GM12878 (cell line): ENCODE results near the gene RMND1. TPM values are rescaled to one million over a fixed set of nuclear protein-coding genes. Genes with fewer than 3 reads are reported as not detected.

ENCODE experiments used
- ATAC-seq: fragments of 200-7000 bp; cut with Tn5 transposase; 3 replicates; pipeline ENCODE4 v1.9.1; 2020; ENCODE audit warnings: mild to moderate bottlenecking, moderate library complexity
- BruUV-seq: library from RNA; stranded (reverse); fragments of 400-500 nt; replicated peaks from 2 replicates; lab custom pipeline; 2021; lab: Mats Ljungman, UMichigan
- CTCF ChIA-PET: fragments of 300-600 bp; sonication (Branson Sonifier 250); formaldehyde crosslinking; extraction: SDS; loops from one replicate; lab custom pipeline; 2021; ENCODE audit warnings: inconsistent platforms; lab: Yijun Ruan, JAX
- POLR2A ChIA-PET: fragments of 350-600 bp; formaldehyde crosslinking; extraction: SDS; loops from one replicate; lab custom pipeline; 2021; ENCODE audit warnings: inconsistent platforms; lab: Charles Lee
- RAD21 ChIA-PET: fragments of 300-600 bp; sonication (Branson Sonifier 250); formaldehyde crosslinking; loops from one replicate; lab custom pipeline; 2023; ENCODE audit warnings: antibody characterized with exemption; ENCODE audit not compliant: unreplicated experiment; lab: Charles Lee
- SMC1A ChIA-PET: fragments of 300-600 bp; sonication (Branson Sonifier 250); formaldehyde crosslinking; loops from one replicate; lab custom pipeline; 2023; ENCODE audit not compliant: unreplicated experiment, uncharacterized antibody; lab: Charles Lee
- DNase-seq: peaks from one replicate; pipeline ENCODE4 v3.0.0-alpha.2; 2011; ENCODE audit warnings: low read depth, low spot score
- FAIRE-seq: peaks from 3 replicates; lab custom pipeline; 2011; peaks lifted over from hg19 to GRCh38; lab: Jason Lieb, UNC
- H2AFZ ChIP-seq: 2 replicates; pipeline ENCODE4 v1.6.0; 2011; ENCODE audit warnings: low read depth, low read length, control low read depth; ENCODE audit not compliant: control insufficient read depth
- H3K27ac ChIP-seq: 2 replicates; pipeline ENCODE4 v1.5.1; 2011; ENCODE audit warnings: control low read depth; ENCODE audit not compliant: control insufficient read depth, insufficient read depth
- H3K27me3 ChIP-seq, 2 experiments: replicated peaks in 1 of 2; 2 replicates each; pipeline versions ENCODE4 v1.6.0 to v1.6.1; 2011; ENCODE audit warnings: low read length in 1 of 2; ENCODE audit not compliant: control insufficient read depth in 2 of 2, insufficient read depth in 2 of 2
- H3K36me3 ChIP-seq, 2 experiments: 2 replicates each; pipeline ENCODE4 v1.5.1; 2011; ENCODE audit warnings: low read length in 1 of 2; ENCODE audit not compliant: control insufficient read depth in 2 of 2, insufficient read depth in 2 of 2
- H3K4me1 ChIP-seq: 2 replicates; pipeline ENCODE4 v1.6.1; 2011; ENCODE audit warnings: mild to moderate bottlenecking, low read length, moderate library complexity, mixed read lengths; ENCODE audit not compliant: control insufficient read depth, insufficient read depth
- H3K4me2 ChIP-seq: 2 replicates; pipeline ENCODE4 v1.6.0; 2011; ENCODE audit warnings: control low read depth; ENCODE audit not compliant: control insufficient read depth, insufficient read depth
- H3K4me3 ChIP-seq: fragments of 200-600 bp; sonication (generic); 2 replicates; pipeline ENCODE4 v1.5.1; 2016
- H3K79me2 ChIP-seq: 2 replicates; pipeline ENCODE4 v1.6.0; 2011; ENCODE audit warnings: low read length; ENCODE audit not compliant: control insufficient read depth, insufficient read depth
- H3K9ac ChIP-seq: 2 replicates; pipeline ENCODE4 v1.8.0; 2011; ENCODE audit warnings: low read length, control low read depth, mixed read lengths; ENCODE audit not compliant: control insufficient read depth, insufficient read depth
- H3K9me3 ChIP-seq: replicated peaks from 3 replicates; pipeline ENCODE4 v1.5.1; 2011; ENCODE audit warnings: mild to moderate bottlenecking, low read length; ENCODE audit not compliant: control insufficient read depth, insufficient read depth
- H4K20me1 ChIP-seq: 2 replicates; pipeline ENCODE4 v1.6.0; 2011; ENCODE audit not compliant: control insufficient read depth, insufficient read depth
- ASH2L ChIP-seq: fragments of 300-600, 200-600 bp; sonication (generic); IDR thresholded peaks from 2 replicates; pipeline ENCODE4 v1.6.1; 2017; ENCODE audit warnings: low read depth, mild to moderate bottlenecking, borderline replicate concordance
- ATF7 ChIP-seq: fragments of 450-650 bp; IDR thresholded peaks from 2 replicates; pipeline ENCODE4 v1.6.1; 2016; ENCODE audit warnings: low read depth, mild to moderate bottlenecking
- BACH1 ChIP-seq: fragments of 450-650 bp; IDR thresholded peaks from 2 replicates; pipeline ENCODE4 v1.6.1; 2017; ENCODE audit warnings: mild to moderate bottlenecking, borderline replicate concordance
- BCL11A ChIP-seq: IDR thresholded peaks from 2 replicates; pipeline ENCODE4 v1.6.1; 2011; ENCODE audit warnings: low read depth, low read length
- BHLHE40 ChIP-seq, 2 experiments: fragments of 450-650 bp in 1 of 2; IDR thresholded peaks; 2 replicates each; pipeline ENCODE4 v1.6.1; 2011 to 2017; ENCODE audit warnings: low read depth in 2 of 2, borderline replicate concordance in 1 of 2, improper control_type of control experiment in 1 of 2, low read length in 1 of 2, mild to moderate bottlenecking in 1 of 2
- BMI1 ChIP-seq: fragments of 450-650 bp; IDR thresholded peaks from 2 replicates; pipeline ENCODE4 v1.6.1; 2016; ENCODE audit warnings: mild to moderate bottlenecking, moderate library complexity, borderline replicate concordance
- CBX3 ChIP-seq: fragments of 200-600 bp; sonication (generic); IDR thresholded peaks from 2 replicates; pipeline ENCODE4 v1.6.1; 2016; ENCODE audit warnings: low read depth, borderline replicate concordance
- CREB1 ChIP-seq: IDR thresholded peaks from 2 replicates; pipeline ENCODE4 v1.6.1; 2012; ENCODE audit warnings: low read depth, mild to moderate bottlenecking, inconsistent platforms
- EZH2 ChIP-seq: IDR thresholded peaks from 2 replicates; pipeline ENCODE4 v1.6.1; 2012; ENCODE audit warnings: low read depth, mild to moderate bottlenecking, control low read depth, inconsistent platforms, low read length, borderline replicate concordance; ENCODE audit not compliant: control insufficient read depth
- FOS ChIP-seq: IDR thresholded peaks from 3 replicates; pipeline ENCODE4 v1.6.1; 2011; ENCODE audit warnings: borderline replicate concordance; ENCODE audit not compliant: insufficient read length; ENCODE audit errors: extremely low read depth
- IKZF2 ChIP-seq, 2 experiments: fragments of 450-650 bp; IDR thresholded peaks; 2 replicates each; pipeline ENCODE4 v1.6.1; 2017; ENCODE audit warnings: mild to moderate bottlenecking in 2 of 2, moderate library complexity in 2 of 2
- KAT2A ChIP-seq: conservative IDR thresholded peaks from 2 replicates; pipeline ENCODE4 v1.6.1; 2011; ENCODE audit warnings: low read depth, low read length; ENCODE audit not compliant: control insufficient read depth
- LARP7 ChIP-seq: fragments of 450-650 bp; IDR thresholded peaks from 2 replicates; pipeline ENCODE4 v1.6.1; 2017; ENCODE audit warnings: mild to moderate bottlenecking
- MTA2 ChIP-seq: fragments of 450-650 bp; IDR thresholded peaks from 2 replicates; pipeline ENCODE4 v1.6.1; 2016; ENCODE audit warnings: low read depth, mild to moderate bottlenecking, moderate library complexity
- NFYB ChIP-seq: IDR thresholded peaks from 2 replicates; pipeline ENCODE4 v1.6.1; 2011; ENCODE audit warnings: low read depth, mild to moderate bottlenecking, low read length, improper control_type of control experiment, moderate library complexity; ENCODE audit not compliant: insufficient read depth
- NR2F1 ChIP-seq: fragments of 450-650 bp; conservative IDR thresholded peaks from 2 replicates; pipeline ENCODE4 v1.6.1; 2017; ENCODE audit warnings: mild to moderate bottlenecking
- PAX5 ChIP-seq: IDR thresholded peaks from 2 replicates; pipeline ENCODE4 v1.6.1; 2011; ENCODE audit warnings: low read depth, low read length, borderline replicate concordance
- RB1 ChIP-seq: fragments of 450-650 bp; formaldehyde crosslinking; IDR thresholded peaks from 2 replicates; pipeline ENCODE4 v1.6.1; 2017; ENCODE audit warnings: mild to moderate bottlenecking, borderline replicate concordance
- RELA ChIP-seq: fragments of 450-650 bp; IDR thresholded peaks from 2 replicates; pipeline ENCODE4 v1.8.0; 2014; ENCODE audit warnings: borderline replicate concordance; ENCODE audit not compliant: partially characterized antibody
- SMARCA5 ChIP-seq: fragments of 450-650 bp; IDR thresholded peaks from 2 replicates; pipeline ENCODE4 v1.6.1; 2017; ENCODE audit warnings: mild to moderate bottlenecking
- ZNF274 ChIP-seq: IDR thresholded peaks from one replicate; pipeline ENCODE4 v1.8.0; 2011; ENCODE audit not compliant: insufficient read length, insufficient read depth
- WGBS: methylation state at CpG from one replicate; pipeline ENCODE4 v1.1.6; 2016; ENCODE audit warnings: low lambda C conversion rate; ENCODE audit not compliant: insufficient replicate concordance, insufficient coverage; ENCODE audit errors: missing lambda C conversion rate; 5-methylcytosine and 5-hydroxymethylcytosine counted together
- in situ Hi-C: fragments of 300-500 bp; cut with MboI; formaldehyde crosslinking; loops from 9 replicates; pipeline ENCODE4 v1.14.3; 2018; ENCODE audit warnings: mixed read lengths
- intact Hi-C: fragments of 100-400 bp; cut with micrococcal nuclease; formaldehyde crosslinking; loops from one replicate; pipeline ENCODE4 v1.14.2; 2022; ENCODE audit not compliant: unreplicated experiment
- polyA plus RNA-seq, 11 experiments: library from polyadenylated mRNA; depleted of rRNA in 4 of 11; unstranded in 6 of 11; stranded (reverse) in 5 of 11; fragments of >200 nt; fragmentation: Nextera tagmentation in 4 of 11; fragmentation: Illumina TruSeq in 1 of 11; extraction: Ambion mirVana in 4 of 11; extraction: Trizol in 1 of 11; gene quantifications; 1 replicate in 1 of 11; 2 replicates in 10 of 11; pipeline versions ENCODE4 v1.2.1 to v1.2.3, GENCODE V29; 2011 to 2016; ENCODE audit warnings: inconsistent platforms in 2 of 11, missing spikeins in 2 of 11, low read depth in 1 of 11
- total RNA-seq, 4 experiments: library from RNA; depleted of rRNA in 3 of 4; stranded (reverse); fragments of >200 nt in 3 of 4; fragmentation: Illumina TruSeq in 1 of 4; extraction: Trizol in 1 of 4; gene quantifications; 2 replicates each; pipeline versions ENCODE4 v1.2.1 to v1.2.3, GENCODE V29; 2013 to 2021
- TF ChIP-seq, protein P1 (sequence below): fragments of 450-650 bp; formaldehyde crosslinking; IDR thresholded peaks from 2 replicates; pipeline ENCODE4 v1.4.0; 2022; ENCODE audit warnings: mild to moderate bottlenecking, moderate library complexity

The RMND1 gene
- total and polyA plus RNA-seq, 10 of the 15 experiments (the other 5 are each of a cell fraction or from before 2014, with no cell fraction given) = 15.9 to 34.5 (median 21.4) TPM

DNA sequence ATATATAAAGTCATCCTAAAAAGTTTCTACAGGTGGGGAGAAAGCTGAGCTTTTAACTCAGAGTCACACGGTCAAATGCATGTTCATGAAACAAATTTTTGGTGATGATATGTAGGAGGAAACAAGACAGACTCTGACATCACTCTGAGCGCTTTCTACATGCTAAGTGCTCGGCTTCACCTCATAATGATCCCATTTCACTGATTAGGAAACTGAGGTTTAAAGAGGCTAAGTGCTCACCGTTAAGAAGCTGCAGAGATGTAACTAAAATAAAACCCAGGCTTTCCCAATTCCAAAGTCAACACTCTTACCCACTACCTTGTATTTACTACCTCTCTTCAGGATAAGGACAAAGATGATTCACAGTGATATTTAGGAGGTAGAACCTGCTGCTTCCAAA is 4.7 kb downstream of the RMND1 start (continued):
- TF ChIP-seq FOS (no peak), EZH2 (no peak), CREB1 (no peak), ATF7 (no peak), ZNF274 (no peak), BCL11A (no peak), BHLHE40 (IDR thresholded peaks at IDR 0.05; ENCODE audit: borderline replicate concordance in 1 of 2, low read depth in 2 of 2, low read length in 1 of 2) (no peak)
- TF ChIP-seq, protein P1, sequence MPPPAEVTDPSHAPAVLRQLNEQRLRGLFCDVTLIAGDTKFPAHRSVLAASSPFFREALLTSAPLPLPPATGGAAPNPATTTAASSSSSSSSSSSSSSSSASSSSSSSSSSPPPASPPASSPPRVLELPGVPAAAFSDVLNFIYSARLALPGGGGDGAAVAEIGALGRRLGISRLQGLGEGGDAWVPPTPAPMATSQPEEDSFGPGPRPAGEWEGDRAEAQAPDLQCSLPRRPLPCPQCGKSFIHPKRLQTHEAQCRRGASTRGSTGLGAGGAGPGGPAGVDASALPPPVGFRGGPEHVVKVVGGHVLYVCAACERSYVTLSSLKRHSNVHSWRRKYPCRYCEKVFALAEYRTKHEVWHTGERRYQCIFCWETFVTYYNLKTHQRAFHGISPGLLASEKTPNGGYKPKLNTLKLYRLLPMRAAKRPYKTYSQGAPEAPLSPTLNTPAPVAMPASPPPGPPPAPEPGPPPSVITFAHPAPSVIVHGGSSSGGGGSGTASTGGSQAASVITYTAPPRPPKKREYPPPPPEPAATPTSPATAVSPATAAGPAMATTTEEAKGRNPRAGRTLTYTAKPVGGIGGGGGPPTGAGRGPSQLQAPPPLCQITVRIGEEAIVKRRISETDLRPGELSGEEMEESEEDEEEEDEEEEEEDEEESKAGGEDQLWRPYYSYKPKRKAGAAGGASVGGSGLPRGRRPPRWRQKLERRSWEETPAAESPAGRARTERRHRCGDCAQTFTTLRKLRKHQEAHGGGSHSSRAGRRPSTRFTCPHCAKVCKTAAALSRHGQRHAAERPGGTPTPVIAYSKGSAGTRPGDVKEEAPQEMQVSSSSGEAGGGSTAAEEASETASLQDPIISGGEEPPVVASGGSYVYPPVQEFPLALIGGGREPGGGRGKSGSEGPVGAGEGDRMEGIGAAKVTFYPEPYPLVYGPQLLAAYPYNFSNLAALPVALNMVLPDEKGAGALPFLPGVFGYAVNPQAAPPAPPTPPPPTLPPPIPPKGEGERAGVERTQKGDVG (CRISPR knock-in tag) = no peak

DNA sequence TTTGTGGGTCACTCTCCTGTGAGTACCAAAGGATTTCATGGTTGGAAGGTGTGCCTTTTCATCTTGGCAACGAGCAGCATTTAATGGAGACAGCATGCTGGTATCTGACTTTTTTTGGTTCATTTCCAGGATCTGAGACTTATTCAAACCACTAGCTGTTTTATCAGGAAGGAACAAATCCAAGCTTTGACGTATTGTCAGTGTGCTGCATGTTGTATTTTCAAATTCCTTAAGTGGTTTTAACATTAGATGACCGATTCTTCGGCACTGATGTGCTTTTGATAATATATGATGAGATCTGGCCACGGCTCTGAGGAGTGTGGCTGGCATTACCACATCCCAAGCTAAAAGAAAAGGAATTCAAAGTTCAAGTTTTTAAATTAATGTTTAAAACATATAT is 6.4 kb downstream of the RMND1 start:
- CTCF ChIA-PET = interaction anchor here (1.0 to 1.4 kb wide), 3 partner anchors 9 to 121 kb away, joined by 3 to 4 read pairs (median 4); no protein-coding TSS in a partner anchor
- RAD21 ChIA-PET = no interaction called here
- no TSS peak for BruUV-seq
- Histone ChIP-seq H3K9me3 (no peaks in the 10 kb centered on the region), H3K4me3 (no peak overlapping the region), H3K4me2 (no peak overlapping the region), H3K36me3 (peaks cover 0 to 6% of the 10 kb centered on the region in 2 experiments; a peak in 3 of 4 replicates), H3K27ac (no peak overlapping the region), H4K20me1 (no peaks in the 10 kb centered on the region), H3K27me3 (no peaks in the 10 kb centered on the region), H2AFZ (no peak overlapping the region), H3K4me1 (peaks cover 8% of the 10 kb centered on the region), H3K9ac (no peak overlapping the region), H3K79me2 (peaks cover 25% of the 10 kb centered on the region)
- POLR2A ChIA-PET = no interaction called here
- in situ Hi-C loops (loop anchor here (25.0 kb wide), 1 partner anchor 1542 kb away; the partner anchor contains the start of gene FBXO5), intact Hi-C loops (loop anchor here (10.0 kb wide), 1 partner anchor 819 kb away; no protein-coding TSS in a partner anchor)
- 84% methylated on average over 5 of the region's 5 CpGs for WGBS
- ATAC-seq (no peak), FAIRE-seq (no peak), DNase-seq (no peak)
- SMC1A ChIA-PET = interaction anchor here (0.8 to 1.3 kb wide), 3 partner anchors 9 to 55 kb away, joined by 3 to 4 read pairs (median 3); no protein-coding TSS in a partner anchor
- TF ChIP-seq BACH1 = no peak
- no peak for TF ChIP-seq PAX5
- TF ChIP-seq NR2F1 = no peak
- TF ChIP-seq SMARCA5 = no peak
- TF ChIP-seq LARP7 = no peak
- TF ChIP-seq NFYB = no peak
- no peak for TF ChIP-seq RELA
- TF ChIP-seq ASH2L = no peak
- no peak for TF ChIP-seq MTA2
- TF ChIP-seq IKZF2 (IDR thresholded peaks at IDR 0.05) = no peak
- no peak for TF ChIP-seq KAT2A
- TF ChIP-seq RB1 = no peak
- no peak for TF ChIP-seq CBX3
- TF ChIP-seq BMI1 = no peak
